Testis (tissue), 2 donors: ENCODE results near the gene IFT57.

Experiments used
- CTCF ChIP-seq, 3 experiments: fragments of 450-650 bp in 2 of 3; fragments of 200-600 bp in 1 of 3; sonication (generic) in 1 of 3; IDR thresholded peaks; one replicate each; pipeline ENCODE4 v1.5.1; 2016 to 2019; ENCODE audit warnings: antibody characterized with exemption in 3 of 3, mild to moderate bottlenecking in 2 of 3, moderate library complexity in 1 of 3
- POLR2A ChIP-seq: fragments of 450-650 bp; IDR thresholded peaks from one replicate; pipeline ENCODE4 v1.6.1; 2017; ENCODE audit warnings: antibody characterized with exemption, mild to moderate bottlenecking, moderate library complexity

GRCh38 chr3:108178676-108179075 lies 43.5 kb downstream of the IFT57 start:
- TF ChIP-seq CTCF (IDR thresholded peaks at IDR 0.05) (no peak), POLR2A (no peak)
